HG02610 (cell line): ENCODE measurements around the gene DNAI7.

ENCODE experiments used
- ATAC-seq: cut with Tn5 transposase; IDR thresholded peaks from one replicate; pipeline ENCODE4 v1.9.1; 2021; ENCODE audit warnings: mild to moderate bottlenecking, moderate library complexity; ENCODE audit not compliant: unreplicated experiment

The DNAI7 gene, protein sequence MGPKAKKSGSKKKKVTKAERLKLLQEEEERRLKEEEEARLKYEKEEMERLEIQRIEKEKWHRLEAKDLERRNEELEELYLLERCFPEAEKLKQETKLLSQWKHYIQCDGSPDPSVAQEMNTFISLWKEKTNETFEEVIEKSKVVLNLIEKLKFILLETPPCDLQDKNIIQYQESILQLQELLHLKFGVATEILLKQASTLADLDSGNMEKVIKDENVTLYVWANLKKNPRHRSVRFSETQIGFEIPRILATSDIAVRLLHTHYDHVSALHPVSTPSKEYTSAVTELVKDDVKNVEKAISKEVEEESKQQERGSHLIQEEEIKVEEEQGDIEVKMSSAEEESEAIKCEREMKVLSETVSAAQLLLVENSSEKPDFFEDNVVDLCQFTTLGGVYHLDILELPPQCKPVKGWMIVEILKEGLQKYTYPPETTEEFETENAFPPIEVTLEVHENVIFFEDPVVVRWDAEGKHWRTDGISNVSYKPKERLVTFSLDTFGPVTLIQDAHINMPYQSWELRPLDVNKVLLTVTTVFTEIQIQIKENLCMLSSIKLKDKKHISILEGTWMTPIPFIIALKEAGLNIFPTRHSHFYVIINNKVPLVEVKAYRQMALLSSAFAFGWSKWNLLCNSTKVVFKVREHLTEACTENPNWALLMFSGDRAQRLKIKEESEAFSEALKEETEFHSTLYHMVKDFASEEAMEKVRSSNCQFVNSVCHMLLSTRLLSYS

DNA sequence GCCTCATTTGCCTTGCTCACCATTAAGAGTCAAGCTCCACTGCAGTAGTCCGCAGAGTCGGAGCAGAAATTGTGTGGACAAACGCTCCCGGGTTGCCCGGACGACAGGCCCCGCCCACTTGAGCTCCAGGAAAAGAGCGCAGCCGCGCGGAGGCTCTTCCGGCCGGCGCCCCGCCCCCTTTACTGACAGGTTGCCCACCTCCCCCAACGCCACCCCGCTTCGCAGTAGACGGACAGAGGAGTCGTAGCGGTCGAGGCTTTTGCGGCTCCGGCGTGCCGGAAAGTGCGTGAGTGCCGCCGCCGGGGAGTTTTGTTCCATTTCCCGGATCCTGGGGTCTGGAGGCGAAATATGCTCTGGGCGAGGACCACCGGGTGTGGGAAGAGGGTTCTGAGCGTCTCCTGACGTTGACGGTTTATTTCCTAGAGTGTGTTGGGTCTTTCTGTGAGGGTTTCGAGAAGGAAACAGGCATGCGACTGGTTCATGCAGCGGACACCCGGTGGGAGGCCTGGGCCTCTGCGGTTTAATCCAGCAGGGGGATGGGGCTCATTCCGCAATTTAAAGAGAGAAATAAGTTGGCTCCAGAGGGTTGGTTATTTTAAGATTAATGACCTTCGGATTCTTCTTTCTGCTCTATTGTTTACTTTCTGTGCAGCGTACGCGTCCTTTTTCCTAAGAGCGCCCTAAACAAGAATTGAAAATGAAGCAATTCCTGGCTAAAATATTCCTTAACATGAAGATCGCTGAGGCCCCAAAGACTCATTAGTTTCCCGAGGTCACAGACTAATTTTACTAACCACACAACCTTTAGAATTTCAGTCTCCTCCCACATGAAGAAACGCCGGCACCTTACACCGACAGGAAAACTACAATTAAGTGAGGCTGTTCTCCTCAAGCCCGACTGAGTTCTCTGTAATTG, at the start of gene DNAI7, which contains the start of gene ETFRF1:
Gene DNAI7, minus strand, starts transcription at position 105 of the 916 bp plus-strand sequence. Its CDS starts 82 bp downstream, at position 23.
Gene ETFRF1, plus strand, starts transcription at position 182 of the 916 bp plus-strand sequence. CDS start 8,720 bp downstream, outside the sequence.
- ATAC-seq: peak; percentile 96

- ATAC-seq: no peak
Observed at GRCh38 chr12:25243680-25243990, 48.7 kb upstream of the DNAI7 start.

- ATAC-seq: no peak
Observed at GRCh38 chr12:25242981-25243679, 48.2 kb upstream of the DNAI7 start.

GRCh38 chr12:25241167-25242020, 46.4 kb upstream of the DNAI7 start:
- peak; percentile 51 for ATAC-seq

- no peak for ATAC-seq
Observed at GRCh38 chr12:25236626-25237025, 41.7 kb upstream of the DNAI7 start.

DNA sequence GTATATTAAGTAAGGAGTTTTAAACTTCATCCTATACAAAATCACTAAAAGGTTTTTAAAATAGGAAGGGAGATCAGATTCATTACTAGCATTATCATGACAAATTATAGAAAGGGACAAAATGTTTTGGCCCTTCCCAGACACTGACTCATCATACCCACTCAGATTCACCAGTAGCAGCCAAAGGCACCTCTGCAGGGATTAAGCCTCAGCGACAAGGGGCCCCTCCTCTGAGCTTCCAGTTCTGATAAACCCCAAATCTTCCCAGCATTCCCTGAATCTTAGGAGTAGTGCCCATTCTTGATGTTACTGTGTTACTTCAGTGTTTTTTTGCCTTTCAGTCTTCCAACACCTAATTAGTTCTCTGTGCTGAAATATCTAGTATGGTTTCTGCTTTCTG, 41.2 kb upstream of the DNAI7 start:
- no peak for ATAC-seq

DNA sequence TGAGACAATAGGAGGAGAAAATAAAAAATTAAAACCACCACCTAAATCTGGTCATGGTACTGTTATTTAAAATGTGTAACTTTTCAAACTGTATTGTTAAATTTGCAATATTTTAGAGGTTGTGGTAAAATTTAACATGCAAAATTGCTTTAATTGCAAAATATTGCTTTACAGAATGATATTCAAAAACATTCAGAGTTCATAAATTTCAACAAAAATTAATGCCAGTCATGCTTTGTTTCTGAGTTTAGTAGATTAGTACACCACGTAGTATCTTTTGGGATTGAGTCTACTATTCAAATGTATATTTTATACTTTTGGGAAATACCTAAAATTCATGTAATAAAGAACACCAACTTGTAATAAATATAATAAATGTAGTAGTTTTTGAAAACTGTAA, 18.4 kb upstream of the DNAI7 start:
- no peak for ATAC-seq

- ATAC-seq: no peak
Observed at GRCh38 chr12:25208554-25208953, 13.6 kb upstream of the DNAI7 start.

GRCh38 chr12:25207846-25208245, 12.9 kb upstream of the DNAI7 start:
- ATAC-seq: no peak

- no peak for ATAC-seq
Observed at GRCh38 chr12:25207411-25207810, 12.5 kb upstream of the DNAI7 start.

GRCh38 chr12:25202137-25202536, 7.2 kb upstream of the DNAI7 start:
- no peak for ATAC-seq

- no peak for ATAC-seq
Observed at GRCh38 chr12:25200703-25201102, 5.7 kb upstream of the DNAI7 start.

DNA sequence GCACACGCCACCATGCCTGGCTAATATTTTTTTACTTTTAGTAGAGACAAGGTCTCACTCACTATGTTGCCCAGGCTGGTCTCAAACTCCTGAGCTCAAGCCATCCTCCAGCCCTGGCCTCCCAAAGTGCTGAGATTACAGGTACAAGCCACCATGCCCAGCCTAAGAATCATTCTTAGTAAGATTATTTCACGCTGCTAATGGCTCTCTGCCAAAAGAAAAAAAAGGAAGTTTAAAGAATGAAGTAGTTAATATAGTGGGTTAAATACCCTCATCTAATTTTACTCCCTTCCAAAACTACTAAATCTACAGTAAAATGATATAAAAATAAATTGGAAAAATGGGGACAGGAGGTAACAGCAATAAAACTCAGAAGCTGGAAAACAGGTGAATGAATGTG, 2.6 kb upstream of the DNAI7 start:
- no peak for ATAC-seq

- ATAC-seq: no peak
Observed at GRCh38 chr12:25194722-25195055, 271 bp downstream of the DNAI7 start.

GRCh38 chr12:25194214-25194613, 746 bp downstream of the DNAI7 start:
- no peak for ATAC-seq

- no peak for ATAC-seq
Observed at GRCh38 chr12:25190793-25191192, 4.2 kb downstream of the DNAI7 start.

DNA sequence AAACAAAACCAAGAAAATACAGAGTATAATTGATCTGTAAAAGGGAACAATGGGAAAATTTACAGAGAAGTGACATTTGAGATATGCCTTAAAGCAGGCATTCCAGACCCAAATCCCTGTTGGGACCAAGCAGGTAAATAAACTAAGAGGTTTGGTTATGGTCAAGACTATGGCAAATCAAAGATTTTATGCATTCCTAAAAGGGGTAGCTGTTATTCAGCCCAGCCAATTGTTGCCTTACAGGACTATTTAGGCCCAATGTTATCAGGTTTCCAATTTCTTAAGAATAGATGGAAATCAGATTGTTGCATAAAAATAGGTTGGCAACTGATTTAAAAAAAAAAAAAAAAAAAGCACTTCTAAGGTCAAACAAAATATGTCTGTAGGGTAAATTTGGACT, 5.3 kb downstream of the DNAI7 start:
- ATAC-seq: no peak

GRCh38 chr12:25187781-25188180, 7.2 kb downstream of the DNAI7 start:
- no peak for ATAC-seq

GRCh38 chr12:25186788-25187402, 8.1 kb downstream of the DNAI7 start:
- ATAC-seq: peak; percentile 88
